ENCODE data around the gene ANKRD53.
"Not testable (repeated sequence)": the region's sequence is repeated elsewhere in the genome, so short reads cannot be mapped to it uniquely, and the experiment has no call there.

GRCh38 chr2:71023553-71024243 lies 45.3 kb downstream of the ANKRD53 start:
- TF ChIP-seq CTCF (IDR thresholded peaks at IDR 0.05; ENCODE audit: poor library complexity): peak; percentile 27
- not testable (repeated sequence) for TF ChIP-seq EZH2 (IDR thresholded peaks at IDR 0.05; ENCODE audit: borderline replicate concordance); EZH2phosphoT487 (IDR thresholded peaks at IDR 0.05; ENCODE audit: low read depth, severe bottlenecking, unreplicated experiment)
